DND-41 (cell line): ENCODE measurements around the gene TMEM255B.

Experiments
- EZH2 ChIP-seq: IDR thresholded peaks from 3 replicates; pipeline ENCODE4 v1.6.1; 2012; ENCODE audit warnings: borderline replicate concordance, low read depth, mild to moderate bottlenecking, moderate library complexity, low read length, inconsistent platforms; ENCODE audit not compliant: severe bottlenecking
- TF ChIP-seq, protein P1 (sequence below): IDR thresholded peaks from 2 replicates; pipeline ENCODE4 v1.5.1; 2012; ENCODE audit warnings: borderline replicate concordance, low read length, moderate library complexity, mild to moderate bottlenecking; ENCODE audit not compliant: poor library complexity, severe bottlenecking; ENCODE audit errors: extremely low read depth

DNA sequence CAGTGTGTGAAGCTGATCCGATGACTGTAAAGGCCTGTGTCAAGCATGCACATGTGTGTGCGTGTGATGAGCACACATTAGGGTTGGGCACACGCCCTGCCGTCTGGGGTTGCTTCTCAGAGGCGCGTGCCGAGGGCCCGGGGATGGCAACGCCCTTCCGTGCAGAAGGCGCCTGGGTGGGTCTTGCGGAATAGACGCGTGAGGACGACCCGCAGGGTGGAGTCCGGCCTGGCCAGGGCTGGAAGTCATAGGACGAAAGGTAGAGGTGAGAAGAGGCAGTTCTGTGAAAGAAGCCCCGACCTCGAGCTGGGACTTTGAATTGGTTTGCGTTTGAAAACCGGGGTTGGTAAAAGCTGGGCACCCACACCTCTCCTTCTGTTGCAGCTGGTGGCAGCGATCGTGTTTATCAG lies 35.7 kb downstream of the TMEM255B start:
- TF ChIP-seq, protein P1, sequence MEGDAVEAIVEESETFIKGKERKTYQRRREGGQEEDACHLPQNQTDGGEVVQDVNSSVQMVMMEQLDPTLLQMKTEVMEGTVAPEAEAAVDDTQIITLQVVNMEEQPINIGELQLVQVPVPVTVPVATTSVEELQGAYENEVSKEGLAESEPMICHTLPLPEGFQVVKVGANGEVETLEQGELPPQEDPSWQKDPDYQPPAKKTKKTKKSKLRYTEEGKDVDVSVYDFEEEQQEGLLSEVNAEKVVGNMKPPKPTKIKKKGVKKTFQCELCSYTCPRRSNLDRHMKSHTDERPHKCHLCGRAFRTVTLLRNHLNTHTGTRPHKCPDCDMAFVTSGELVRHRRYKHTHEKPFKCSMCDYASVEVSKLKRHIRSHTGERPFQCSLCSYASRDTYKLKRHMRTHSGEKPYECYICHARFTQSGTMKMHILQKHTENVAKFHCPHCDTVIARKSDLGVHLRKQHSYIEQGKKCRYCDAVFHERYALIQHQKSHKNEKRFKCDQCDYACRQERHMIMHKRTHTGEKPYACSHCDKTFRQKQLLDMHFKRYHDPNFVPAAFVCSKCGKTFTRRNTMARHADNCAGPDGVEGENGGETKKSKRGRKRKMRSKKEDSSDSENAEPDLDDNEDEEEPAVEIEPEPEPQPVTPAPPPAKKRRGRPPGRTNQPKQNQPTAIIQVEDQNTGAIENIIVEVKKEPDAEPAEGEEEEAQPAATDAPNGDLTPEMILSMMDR = no peak
- no peak for TF ChIP-seq EZH2
